GM23338 (cell line): Measurements from ENCODE around the gene GBX1. TPM values are rescaled to one million over a fixed set of nuclear protein-coding genes. Genes with fewer than 3 reads are reported as not detected.

Source experiments
- ATAC-seq: fragments of 200-7000 bp; cut with Tn5 transposase; 3 replicates; pipeline ENCODE4 v1.9.1; 2020
- DNase-seq: peaks from one replicate; pipeline ENCODE4 v3.0.0-alpha.2; 2015; ENCODE audit warnings: low spot score
- H2AFZ ChIP-seq: fragments of 200-600 bp; sonication (generic); 2 replicates; pipeline ENCODE4 v1.8.0; 2016; ENCODE audit warnings: antibody characterized with exemption, mild to moderate bottlenecking, moderate library complexity
- H3F3A ChIP-seq: fragments of 200-600 bp; sonication (generic); replicated peaks from 2 replicates; pipeline ENCODE4 v1.8.0; 2017; ENCODE audit warnings: antibody characterized with exemption, mixed run types, low read depth
- H3K27ac ChIP-seq: fragments of 200-600 bp; sonication (generic); 2 replicates; pipeline ENCODE4 v1.6.1; 2016; ENCODE audit warnings: low read depth
- H3K27me3 ChIP-seq: fragments of 200-600 bp; sonication (generic); 2 replicates; pipeline ENCODE4 v1.8.0; 2016; ENCODE audit warnings: mild to moderate bottlenecking, mixed run types, moderate library complexity; ENCODE audit not compliant: insufficient read depth
- H3K36me3 ChIP-seq: fragments of 200-600 bp; sonication (generic); 2 replicates; pipeline ENCODE4 v1.8.0; 2016; ENCODE audit warnings: mild to moderate bottlenecking; ENCODE audit not compliant: insufficient read depth
- H3K4me1 ChIP-seq: fragments of 200-600 bp; sonication (generic); 2 replicates; pipeline ENCODE4 v1.8.0; 2016; ENCODE audit warnings: mild to moderate bottlenecking, moderate library complexity; ENCODE audit not compliant: insufficient read depth
- H3K4me2 ChIP-seq: fragments of 200-600 bp; sonication (generic); 2 replicates; pipeline ENCODE4 v1.7.1; 2017; ENCODE audit warnings: mixed run types
- H3K4me3 ChIP-seq: fragments of 200-600 bp; sonication (generic); 2 replicates; pipeline ENCODE4 v1.6.1; 2016; ENCODE audit warnings: mixed run types
- H3K79me2 ChIP-seq: fragments of 200-600 bp; sonication (generic); replicated peaks from 2 replicates; pipeline ENCODE4 v1.8.0; 2017; ENCODE audit warnings: mild to moderate bottlenecking; ENCODE audit not compliant: insufficient read depth
- H3K9me2 ChIP-seq: fragments of 200-600 bp; sonication (generic); 2 replicates; pipeline ENCODE4 v1.8.0; 2017; ENCODE audit not compliant: insufficient read depth
- H4K20me1 ChIP-seq: fragments of 200-600 bp; sonication (generic); replicated peaks from 2 replicates; pipeline ENCODE4 v1.8.0; 2017; ENCODE audit warnings: mild to moderate bottlenecking; ENCODE audit not compliant: insufficient read depth
- H3K27ac Mint-ChIP-seq: 2 replicates; pipeline ENCODE4 v1.8.0; 2020; ENCODE audit warnings: inconsistent platforms, mild to moderate bottlenecking, moderate library complexity, mixed read lengths
- H3K27me3 Mint-ChIP-seq: 3 replicates; pipeline ENCODE4 v1.8.0; 2022; ENCODE audit warnings: low read depth, mild to moderate bottlenecking, moderate library complexity, mixed read lengths, inconsistent platforms; ENCODE audit not compliant: insufficient read depth, poor library complexity
- H3K36me3 Mint-ChIP-seq: 3 replicates; pipeline ENCODE4 v1.8.0; 2021; ENCODE audit warnings: low read depth, mild to moderate bottlenecking, inconsistent platforms, moderate library complexity, mixed read lengths
- H3K4me1 Mint-ChIP-seq: 3 replicates; pipeline ENCODE4 v1.8.0; 2020; ENCODE audit warnings: mild to moderate bottlenecking, inconsistent platforms, mixed read lengths
- H3K4me3 Mint-ChIP-seq: 3 replicates; pipeline ENCODE4 v1.8.0; 2021; ENCODE audit warnings: moderate library complexity, mild to moderate bottlenecking, inconsistent platforms, mixed read lengths
- H3K9me3 Mint-ChIP-seq: 3 replicates; pipeline ENCODE4 v1.8.0; 2020; ENCODE audit warnings: moderate library complexity, mild to moderate bottlenecking, inconsistent platforms, mixed read lengths
- CREB1 ChIP-seq: fragments of 250-450 bp; sonication (Bioruptor Pico); IDR thresholded peaks from 2 replicates; pipeline ENCODE4 v1.5.0; 2020; ENCODE audit warnings: low read depth, mild to moderate bottlenecking, moderate library complexity
- CTCF ChIP-seq, 2 experiments: fragments of 200-600 bp in 1 of 2; sonication (generic) in 1 of 2; conservative IDR thresholded peaks; 2 replicates each; pipeline versions ENCODE4 v1.5.1 to v1.6.1; 2016 to 2017; ENCODE audit warnings: antibody characterized with exemption in 2 of 2, low read depth in 2 of 2, mild to moderate bottlenecking in 2 of 2, moderate library complexity in 1 of 2
- ETS1 ChIP-seq: IDR thresholded peaks from 2 replicates; pipeline ENCODE4 v1.6.1; 2016; ENCODE audit warnings: antibody characterized with exemption
- EZH2 ChIP-seq: fragments of 200-600 bp; sonication (generic); IDR thresholded peaks from one replicate; pipeline ENCODE4 v1.8.0; 2017; ENCODE audit warnings: antibody characterized with exemption, mild to moderate bottlenecking, low read depth; ENCODE audit not compliant: unreplicated experiment
- EZH2phosphoT487 ChIP-seq: fragments of 200-600 bp; sonication (generic); IDR thresholded peaks from one replicate; pipeline ENCODE4 v1.8.1; 2018; ENCODE audit warnings: antibody characterized with exemption; ENCODE audit not compliant: unreplicated experiment
- JUNB ChIP-seq: IDR thresholded peaks from one replicate; pipeline ENCODE4 v1.6.1; 2016; ENCODE audit warnings: antibody characterized with exemption; ENCODE audit not compliant: unreplicated experiment
- NANOG ChIP-seq: IDR thresholded peaks from 2 replicates; pipeline ENCODE4 v1.6.1; 2016; ENCODE audit warnings: antibody characterized with exemption, borderline replicate concordance
- POLR2AphosphoS5 ChIP-seq: IDR thresholded peaks from 2 replicates; pipeline ENCODE4 v1.6.1; 2016; ENCODE audit warnings: antibody characterized with exemption, low read depth
- REST ChIP-seq: IDR thresholded peaks from one replicate; pipeline ENCODE4 v1.6.1; 2018; ENCODE audit warnings: antibody characterized with exemption; ENCODE audit not compliant: unreplicated experiment
- STAT1 ChIP-seq: IDR thresholded peaks from one replicate; pipeline ENCODE4 v1.6.1; 2016; ENCODE audit warnings: antibody characterized with exemption; ENCODE audit not compliant: unreplicated experiment
- ZNF114 ChIP-seq: fragments of 250-450 bp; sonication (Bioruptor Pico); IDR thresholded peaks from 2 replicates; pipeline ENCODE4 v1.5.0; 2020; ENCODE audit warnings: mild to moderate bottlenecking, moderate library complexity
- ZNF331 ChIP-seq: fragments of 250-450 bp; sonication (Bioruptor Pico); IDR thresholded peaks from 2 replicates; pipeline ENCODE4 v1.5.0; 2020; ENCODE audit warnings: low read depth, mild to moderate bottlenecking, moderate library complexity
- ZNF462 ChIP-seq: fragments of 250-450 bp; sonication (Bioruptor Pico); IDR thresholded peaks from 2 replicates; pipeline ENCODE4 v1.5.0; 2020; ENCODE audit warnings: mild to moderate bottlenecking, moderate library complexity
- polyA plus RNA-seq: library from polyadenylated mRNA; unstranded; fragments of >200 nt; fragmentation: Nextera tagmentation; extraction: Ambion mirVana; gene quantifications from 2 replicates; pipeline ENCODE4 v1.2.1, GENCODE V29; 2016
- total RNA-seq: library from RNA; depleted of rRNA; stranded (reverse); fragments of >200 nt; shearing (Covaris generic); gene quantifications from 2 replicates; pipeline ENCODE4 v1.2.3, GENCODE V29; 2014

Gene GBX1
- total and polyA plus RNA-seq, 2 experiments from 2014 or later: 0.24 TPM; not detected in 1

GRCh38 chr7:151123158-151123821, 44.2 kb downstream of the GBX1 start:
- Histone ChIP-seq H3K27me3 (peaks cover 22% of the 10 kb centered on the region), H2AFZ (no peak overlapping the region), H4K20me1 (peaks cover 23% of the 10 kb centered on the region), H3K9me2 (no peaks in the 10 kb centered on the region), H3K27ac (no peak overlapping the region), H3K79me2 (no peaks in the 10 kb centered on the region), H3K4me1 (peaks cover 15% of the 10 kb centered on the region), H3K4me2 (no peak overlapping the region), H3K4me3 (no peak overlapping the region), H3F3A (peaks cover 21% of the 10 kb centered on the region), H3K36me3 (no peaks in the 10 kb centered on the region; the same call in 1 of the 2 replicates)
- Mint-ChIP-seq H3K4me1 (peaks cover 39% of the 10 kb centered on the region), H3K4me3 (no peak overlapping the region), H3K36me3 (peaks cover 39% of the 10 kb centered on the region), H3K27me3 (peaks cover 39% of the 10 kb centered on the region), H3K9me3 (no peaks in the 10 kb centered on the region), H3K27ac (no peak overlapping the region)
- TF ChIP-seq CREB1 (no peak), REST (no peak), ZNF114 (CRISPR knock-in tag) (no peak), EZH2phosphoT487 (no peak), NANOG (no peak), POLR2AphosphoS5 (no peak), ZNF462 (CRISPR knock-in tag) (no peak), EZH2 (no peak), STAT1 (no peak), CTCF (conservative IDR thresholded peaks at IDR 0.05; ENCODE audit: low read depth in 2 of 2) (no peak), JUNB (no peak), ETS1 (no peak), ZNF331 (CRISPR knock-in tag) (no peak)
- DNase-seq (no peak), ATAC-seq (no peak)
